GM19397 (cell line): Measurements from ENCODE around the gene MMP7.

Source experiments
- ATAC-seq: cut with Tn5 transposase; IDR thresholded peaks from one replicate; pipeline ENCODE4 v1.9.1; 2021; ENCODE audit warnings: mild to moderate bottlenecking, moderate library complexity; ENCODE audit not compliant: unreplicated experiment

Gene MMP7

DNA sequence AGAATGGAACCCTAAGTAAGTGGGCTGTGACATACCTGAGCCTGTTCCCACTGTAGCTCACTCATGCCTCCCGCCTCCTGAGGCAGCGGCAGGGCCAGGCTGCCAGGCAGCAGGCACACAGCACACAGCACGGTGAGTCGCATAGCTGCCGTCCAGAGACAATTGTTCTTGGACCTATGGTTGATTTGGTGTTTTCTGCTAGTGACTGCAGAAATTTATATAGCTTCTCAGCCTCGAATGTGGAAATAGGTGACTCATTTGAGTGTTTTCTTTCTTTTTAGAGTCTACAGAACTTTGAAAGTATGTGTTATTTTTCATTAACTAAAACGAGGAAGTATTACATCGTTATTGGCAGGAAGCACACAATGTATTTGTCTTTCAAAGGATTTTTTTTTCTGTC is at the start of gene MMP7:
Gene MMP7, minus strand, starts transcription at position 190 of the 400 bp plus-strand sequence. Its CDS starts 47 bp downstream, at position 143.
- ATAC-seq, result no peak

DNA sequence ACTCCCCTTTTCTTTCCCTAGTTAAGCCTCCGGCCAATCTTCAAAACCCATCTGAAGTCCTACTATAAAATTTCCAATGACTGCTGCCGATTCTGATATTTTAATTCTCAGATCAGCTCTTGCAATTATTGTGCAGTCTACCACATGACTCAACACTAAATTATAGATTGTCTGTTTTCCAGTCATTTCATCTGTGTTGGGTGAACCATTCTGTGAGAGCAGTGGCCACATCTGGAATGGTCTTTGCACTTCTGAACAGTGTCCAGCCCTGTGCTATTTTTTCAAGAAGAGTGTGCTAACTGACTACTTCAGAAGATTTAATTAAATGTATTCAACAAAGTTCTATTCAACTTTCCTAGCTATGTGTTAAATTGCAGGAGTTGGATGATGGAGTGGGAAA is 47.2 kb upstream of the MMP7 start:
- no peak for ATAC-seq

GRCh38 chr11:102577182-102577581 is 46.6 kb upstream of the MMP7 start:
- no peak for ATAC-seq

DNA sequence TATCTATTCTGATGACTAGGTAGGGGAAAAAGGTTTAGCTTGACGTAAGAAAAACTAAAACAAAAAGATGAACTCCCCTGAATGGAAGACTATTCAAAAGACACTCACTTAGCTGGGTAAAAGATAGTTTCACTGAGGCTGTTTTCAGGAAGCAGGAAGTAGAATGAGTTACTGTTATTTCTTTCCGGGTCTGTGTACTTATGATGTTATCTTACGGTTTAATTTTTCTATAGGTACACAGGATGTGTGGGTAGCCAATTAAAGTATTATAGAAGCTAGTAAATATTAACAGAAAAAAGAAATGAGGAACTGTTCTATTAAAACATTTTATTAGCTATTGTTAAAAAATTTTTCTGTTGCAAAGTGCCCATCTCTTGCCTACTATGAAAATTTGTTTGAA is 45.8 kb upstream of the MMP7 start:
- ATAC-seq, result no peak

DNA sequence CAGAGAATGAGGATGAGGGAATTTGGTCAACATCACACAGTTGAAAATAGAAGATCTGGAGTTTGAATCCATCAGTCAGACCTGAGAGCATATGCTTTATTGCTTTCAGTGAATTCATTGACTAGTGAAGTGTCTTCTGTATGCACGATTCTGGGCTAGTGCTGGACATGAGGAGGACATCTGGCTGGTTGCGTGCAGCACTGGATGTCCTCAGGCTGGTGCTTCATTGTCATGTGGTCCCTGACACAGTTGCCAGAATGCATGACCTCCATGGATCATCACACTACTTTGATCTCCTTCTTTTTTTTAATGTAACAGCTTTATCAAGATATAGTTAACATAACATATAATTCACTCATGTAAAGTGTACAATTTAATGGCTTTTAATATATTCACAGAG is 44.5 kb upstream of the MMP7 start:
- ATAC-seq, result no peak

DNA sequence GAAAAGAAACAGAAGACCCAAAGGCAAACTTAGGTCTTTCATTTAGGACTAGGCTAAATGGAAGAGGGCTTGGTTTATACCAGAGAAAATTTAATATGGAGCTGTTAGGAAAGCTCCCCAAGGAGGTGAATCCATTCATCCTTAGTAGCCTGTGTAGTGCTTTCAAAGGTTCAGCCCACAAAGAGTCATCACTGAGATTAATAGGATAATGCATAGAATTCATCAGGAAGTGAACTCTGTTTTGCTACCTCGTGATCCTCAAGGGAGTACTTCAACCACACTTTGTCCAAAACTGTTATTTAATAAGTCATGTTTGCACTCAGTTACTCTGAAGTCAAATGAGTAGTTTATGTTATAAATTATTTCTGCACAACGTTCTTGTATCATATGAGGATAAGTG is 43.3 kb upstream of the MMP7 start:
- ATAC-seq, result no peak

- ATAC-seq, result no peak
Observed at GRCh38 chr11:102572554-102573220, 42.1 kb upstream of the MMP7 start.

- no peak for ATAC-seq
Observed at GRCh38 chr11:102568851-102569250, 38.3 kb upstream of the MMP7 start.

GRCh38 chr11:102566112-102566511 is 35.6 kb upstream of the MMP7 start:
- no peak for ATAC-seq

GRCh38 chr11:102564110-102564509 is 33.6 kb upstream of the MMP7 start:
- no peak for ATAC-seq

GRCh38 chr11:102561636-102562035 is 31.1 kb upstream of the MMP7 start:
- ATAC-seq, result no peak

GRCh38 chr11:102560555-102561011 is 30.0 kb upstream of the MMP7 start:
- ATAC-seq, result peak; percentile 69

DNA sequence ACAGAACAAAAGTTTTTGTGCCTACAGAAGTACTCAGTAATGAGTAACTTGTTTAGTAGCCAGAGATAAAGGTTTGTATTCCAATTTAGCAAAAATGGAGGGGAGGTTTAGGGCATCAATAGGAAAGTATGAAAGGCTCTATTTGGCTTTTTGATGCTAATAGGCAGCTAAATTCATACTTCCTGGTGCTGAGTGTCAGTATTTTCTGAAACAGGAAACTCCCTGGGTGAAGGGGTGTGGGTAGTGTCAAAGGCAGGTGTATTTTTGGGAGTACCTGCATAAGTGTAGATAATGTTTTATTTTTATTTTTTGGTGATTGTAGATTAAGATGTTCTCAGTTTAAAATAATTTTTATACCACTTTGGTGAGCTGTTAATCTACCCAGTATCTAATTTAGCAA is 29.3 kb upstream of the MMP7 start:
- peak; percentile 43 for ATAC-seq

GRCh38 chr11:102555091-102555490 is 24.5 kb upstream of the MMP7 start:
- no peak for ATAC-seq

DNA sequence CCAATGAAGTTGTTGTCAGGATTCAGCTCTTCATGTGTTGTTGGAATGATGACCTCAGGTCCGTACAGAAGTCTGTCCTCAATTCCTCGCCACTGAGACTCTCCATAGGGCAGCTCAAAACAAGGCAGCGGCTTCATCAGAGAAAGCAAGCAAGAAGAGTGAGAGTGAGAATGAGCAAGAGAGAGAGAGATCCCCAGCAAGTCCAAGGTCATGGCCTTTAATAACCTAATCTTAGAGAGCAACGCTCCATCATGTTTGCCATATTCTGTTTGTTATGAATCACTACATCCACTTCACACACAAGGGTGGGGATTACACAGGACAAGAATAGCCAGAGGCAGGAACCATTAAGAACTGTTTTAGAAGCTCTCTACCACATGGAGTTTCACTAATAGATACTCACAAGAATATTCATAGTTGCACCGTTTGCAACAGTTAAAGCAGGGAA is 23.3 kb upstream of the MMP7 start:
- ATAC-seq, result peak; percentile 66

- no peak for ATAC-seq
Observed at GRCh38 chr11:102552447-102553194, 22.1 kb upstream of the MMP7 start.

DNA sequence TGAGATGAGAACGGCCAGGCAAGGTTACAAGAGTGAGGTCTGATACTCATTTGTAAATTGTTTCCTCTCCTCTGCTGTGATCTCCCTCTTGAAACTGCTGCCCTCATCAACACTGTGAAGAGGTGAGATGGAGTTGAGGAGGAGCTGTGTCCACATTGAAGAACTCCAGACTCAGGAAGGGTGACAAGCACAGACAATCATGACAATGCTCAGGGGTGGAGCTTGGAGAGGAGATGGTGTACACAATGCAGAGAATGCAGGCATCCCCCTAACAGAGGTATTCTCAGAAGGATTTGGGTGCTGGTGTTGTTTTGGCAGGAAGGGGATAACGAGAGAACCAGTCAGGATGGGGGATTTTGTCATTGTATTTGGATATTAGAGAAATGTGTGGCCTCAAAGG is 21.5 kb upstream of the MMP7 start:
- no peak for ATAC-seq

DNA sequence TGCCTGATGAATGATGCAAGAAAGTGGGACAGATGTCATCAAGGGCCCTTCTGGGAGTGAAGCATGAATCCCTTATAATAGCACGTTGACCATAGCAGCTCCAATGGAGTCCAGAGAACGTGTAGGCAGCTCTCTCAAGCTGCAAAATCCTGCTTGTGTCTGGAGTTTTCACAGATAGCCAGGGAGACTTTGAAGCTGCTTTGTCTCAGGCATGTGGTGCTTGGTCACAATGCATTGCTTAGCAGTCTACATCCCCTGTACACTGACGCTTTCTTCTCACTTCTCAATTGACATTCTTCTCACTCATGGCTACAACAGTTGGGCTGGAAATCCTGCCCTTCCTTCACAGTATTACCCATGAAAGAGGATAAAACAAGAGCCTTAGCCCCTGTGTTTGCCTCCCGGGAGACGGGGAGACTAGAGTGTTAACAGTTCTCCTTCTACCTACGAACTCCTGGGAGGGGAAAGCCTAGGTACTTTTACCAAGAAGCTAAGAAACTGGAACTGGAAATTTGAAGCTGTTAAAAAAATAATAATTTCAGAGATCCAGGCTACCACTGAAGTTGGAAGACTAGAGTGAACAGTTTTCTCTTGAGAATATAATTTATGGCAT is 20.7 kb upstream of the MMP7 start:
- ATAC-seq, result no peak

DNA sequence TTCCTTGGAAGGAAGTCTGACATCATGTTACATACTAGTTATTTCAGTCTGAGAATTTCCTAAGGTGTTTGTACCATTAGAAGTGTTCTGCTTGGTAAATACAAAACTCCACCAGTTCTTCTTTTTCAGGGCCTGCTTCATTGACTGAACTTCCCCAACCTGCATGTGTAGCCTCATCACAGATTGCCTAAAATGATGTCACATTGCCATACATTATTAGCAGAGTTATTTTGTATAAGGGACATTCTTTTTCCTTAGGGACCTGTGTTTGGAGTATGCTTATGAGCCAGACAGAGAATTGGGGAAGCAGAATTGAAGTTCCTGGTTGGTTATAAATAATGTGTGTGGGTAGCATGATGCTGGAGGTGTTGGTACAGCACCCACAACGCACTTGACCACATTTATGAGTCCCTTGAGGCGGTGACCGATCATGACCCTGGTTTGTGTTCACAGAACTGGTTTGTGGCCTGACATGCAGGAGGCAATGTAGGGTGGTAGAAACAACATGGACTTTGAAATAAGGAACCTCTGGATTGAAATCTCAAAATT is 16.4 kb upstream of the MMP7 start:
- peak; percentile 77 for ATAC-seq

- peak; percentile 44 for ATAC-seq
Observed at GRCh38 chr11:102546427-102546826, 15.9 kb upstream of the MMP7 start.

- no peak for ATAC-seq
Observed at GRCh38 chr11:102545701-102546100, 15.2 kb upstream of the MMP7 start.

DNA sequence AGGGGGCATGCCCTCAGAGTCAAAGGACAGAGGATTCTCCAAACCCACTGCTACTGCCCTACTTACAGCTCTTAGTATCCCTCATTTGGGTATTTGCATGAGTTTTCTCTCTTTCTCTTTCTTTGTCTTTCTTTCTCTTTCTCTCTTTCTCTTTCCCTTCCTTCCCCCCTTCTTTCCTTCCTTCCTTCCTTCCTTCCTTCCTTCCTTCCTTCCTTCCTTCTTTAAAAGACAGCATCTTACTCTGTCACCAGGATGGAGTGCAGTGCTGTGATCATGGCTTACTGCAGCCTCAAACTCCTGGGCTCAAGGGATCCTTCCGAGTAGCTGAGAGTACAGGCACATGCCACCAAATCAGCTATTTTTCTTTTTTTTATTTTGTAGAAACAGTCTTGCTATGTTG is 14.0 kb upstream of the MMP7 start:
- ATAC-seq, result no peak
